ENCODE measurements around the gene RPL10A. TPM values are rescaled to one million over a fixed set of nuclear protein-coding genes. Genes with fewer than 3 reads are reported as not detected.
A peak's percentile ranks its signal among the peaks of the same experiment; 100 is the strongest.

RPL10A gene
- total RNA-seq, 2 experiments from 2014 or later = 1,581 to 2,643 TPM

DNA sequence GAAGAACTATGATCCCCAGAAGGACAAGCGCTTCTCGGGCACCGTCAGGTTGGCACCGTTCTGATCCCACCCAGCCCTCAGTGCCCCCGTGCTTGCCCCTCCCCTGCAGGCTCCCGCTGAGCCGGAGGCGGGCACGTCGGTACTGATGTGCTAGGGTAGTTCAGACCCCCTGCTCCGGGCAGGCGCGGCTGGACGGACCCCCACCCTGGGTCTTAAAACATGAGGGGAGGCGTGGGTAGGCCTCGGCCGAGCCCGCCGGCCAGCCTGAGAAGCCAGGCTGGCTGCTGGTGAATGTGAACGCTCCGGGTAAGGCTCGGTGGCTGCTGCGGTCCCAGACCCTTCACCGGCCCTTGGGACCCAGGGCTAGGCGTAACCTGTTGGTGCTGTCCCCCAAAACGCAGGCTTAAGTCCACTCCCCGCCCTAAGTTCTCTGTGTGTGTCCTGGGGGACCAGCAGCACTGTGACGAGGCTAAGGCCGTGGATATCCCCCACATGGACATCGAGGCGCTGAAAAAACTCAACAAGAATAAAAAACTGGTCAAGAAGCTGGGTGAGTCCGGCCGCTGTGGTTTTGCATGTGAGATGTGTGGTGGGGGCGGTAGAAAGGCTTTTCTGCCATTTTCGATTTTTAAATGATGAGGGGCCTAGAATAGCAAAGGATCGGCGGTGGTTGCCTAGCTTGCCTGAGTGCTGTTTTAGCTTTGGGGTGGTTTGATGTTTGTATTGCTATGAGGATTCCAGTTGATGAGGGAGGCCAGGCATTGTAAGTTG lies 964 bp downstream of the RPL10A start:
- no peaks in the 10 kb centered on the region for H3K9me2 ChIP-seq (ENCODE audit: insufficient read depth, low read length)
- no peaks in the 10 kb centered on the region for H3K9me3 ChIP-seq (ENCODE audit: low read length)
- H3K4me3 ChIP-seq (ENCODE audit: low read depth, low read length, poor library complexity, severe bottlenecking) = peak overlapping the region; percentile 91
- H3K4me2 ChIP-seq (ENCODE audit: low read length) = peak overlapping the region; percentile 99
- TF ChIP-seq EZH2phosphoT487 (IDR thresholded peaks at IDR 0.05; ENCODE audit: borderline replicate concordance, low read depth, low read length) = no peak
- TF ChIP-seq CTCF (conservative IDR thresholded peaks at IDR 0.05; ENCODE audit: low read length) = no peak
- peak; percentile 28 for DNase-seq (ENCODE audit: low spot score)
- no peak overlapping the region for H2AFZ ChIP-seq (ENCODE audit: low read length)
- peaks cover 32% of the 10 kb centered on the region for H3K79me2 ChIP-seq (ENCODE audit: insufficient read depth, low read depth, low read length)
- peak overlapping the region; percentile 83 for H3K27ac ChIP-seq (ENCODE audit: low read depth, low read length, poor library complexity, severe bottlenecking)
- peaks cover 86% of the 10 kb centered on the region for H3K36me3 ChIP-seq (ENCODE audit: insufficient read depth, low read length)
- peaks cover 38% of the 10 kb centered on the region for H3K4me1 ChIP-seq (ENCODE audit: insufficient read depth, low read length, poor library complexity, severe bottlenecking)
- H4K20me1 ChIP-seq (ENCODE audit: insufficient read depth, low read length) = peaks cover 25% of the 10 kb centered on the region
- CTCF ChIA-PET (ENCODE audit: unreplicated experiment) = interaction anchor here (0.6 kb wide), 1 partner anchor 451 kb away, joined by 3 read pairs; no protein-coding TSS in a partner anchor
- POLR2A ChIA-PET = interaction anchor here (0.5 to 2.1 kb wide), 4 partner anchors 11 to 242 kb away, joined by 3 to 11 read pairs (median 4); partner anchors contain the start of gene FANCE
- intact Hi-C loops (cut with micrococcal nuclease; ENCODE audit: unreplicated experiment) = loop anchor here (1.0 kb wide), 2 partner anchors 127 to 172 kb away; partner anchors contain the start of genes DEF6 and PPARD
- no TSS peak for BruUV-seq (replicated peaks)

DNA sequence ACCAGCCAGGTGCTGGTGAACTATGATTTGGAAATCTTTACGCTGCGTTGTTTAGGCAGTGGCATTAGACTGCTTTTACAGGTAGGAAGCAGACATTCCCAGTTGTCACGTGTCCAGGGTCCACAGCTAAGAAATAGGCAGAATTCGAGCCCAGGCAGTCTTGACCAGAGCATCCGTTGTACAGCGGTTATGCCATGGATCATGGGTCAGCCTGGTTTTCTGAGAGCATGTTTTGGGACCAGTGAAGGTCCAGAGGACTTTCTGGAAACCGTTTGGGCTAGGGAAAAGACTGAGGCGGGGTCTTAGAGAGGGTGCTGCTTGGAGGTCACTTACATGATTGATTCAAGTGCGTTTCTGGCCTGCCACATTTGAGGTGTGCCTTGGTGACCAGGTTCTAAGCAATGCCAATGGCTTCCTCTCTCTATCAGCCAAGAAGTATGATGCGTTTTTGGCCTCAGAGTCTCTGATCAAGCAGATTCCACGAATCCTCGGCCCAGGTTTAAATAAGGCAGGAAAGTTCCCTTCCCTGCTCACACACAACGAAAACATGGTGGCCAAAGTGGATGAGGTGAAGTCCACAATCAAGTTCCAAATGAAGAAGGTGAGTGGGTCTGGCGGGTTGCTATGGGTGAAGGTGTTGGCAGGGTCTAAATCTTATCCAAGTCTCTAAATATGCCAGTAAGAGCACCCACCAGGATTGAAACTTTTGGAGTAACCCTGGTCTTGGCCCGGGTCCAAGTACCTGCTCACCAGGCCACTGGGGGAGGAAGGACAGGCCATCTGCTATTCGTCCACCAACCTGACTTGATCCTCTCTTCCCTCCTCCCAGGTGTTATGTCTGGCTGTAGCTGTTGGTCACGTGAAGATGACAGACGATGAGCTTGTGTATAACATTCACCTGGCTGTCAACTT lies 1.8 kb downstream of the RPL10A start:
- Histone ChIP-seq H3K27ac (ENCODE audit: low read depth, low read length, poor library complexity, severe bottlenecking) (peak overlapping the region; percentile 83), H3K36me3 (ENCODE audit: insufficient read depth, low read length) (peaks cover 86% of the 10 kb centered on the region), H3K9me2 (ENCODE audit: insufficient read depth, low read length) (no peaks in the 10 kb centered on the region), H4K20me1 (ENCODE audit: insufficient read depth, low read length) (peaks cover 25% of the 10 kb centered on the region), H3K4me1 (ENCODE audit: insufficient read depth, low read length, poor library complexity, severe bottlenecking) (peaks cover 38% of the 10 kb centered on the region), H3K4me2 (ENCODE audit: low read length) (peak overlapping the region; percentile 99), H2AFZ (ENCODE audit: low read length) (no peak overlapping the region), H3K4me3 (ENCODE audit: low read depth, low read length, poor library complexity, severe bottlenecking) (peak overlapping the region; percentile 91), H3K9me3 (ENCODE audit: low read length) (no peaks in the 10 kb centered on the region), H3K79me2 (ENCODE audit: insufficient read depth, low read depth, low read length) (peaks cover 32% of the 10 kb centered on the region)
- no peak for DNase-seq (ENCODE audit: low spot score)
- ChIA-PET POLR2A (interaction anchor here (1.6 to 2.9 kb wide), 2 partner anchors 12 to 168 kb away, joined by 3 to 21 read pairs; no protein-coding TSS in a partner anchor), CTCF (ENCODE audit: unreplicated experiment) (interaction anchor here (0.6 kb wide), 1 partner anchor 450 kb away, joined by 3 read pairs; no protein-coding TSS in a partner anchor)
- intact Hi-C loops (cut with micrococcal nuclease; ENCODE audit: unreplicated experiment) = no loop called here
- TF ChIP-seq CTCF (conservative IDR thresholded peaks at IDR 0.05; ENCODE audit: low read length) (no peak), EZH2phosphoT487 (IDR thresholded peaks at IDR 0.05; ENCODE audit: borderline replicate concordance, low read depth, low read length) (no peak)
- no TSS peak for BruUV-seq (replicated peaks)
